ENCODE data around the gene IGF2BP2.
A peak's percentile ranks its signal among the peaks of the same experiment; 100 is the strongest.
"Not testable (repeated sequence)": the region's sequence is repeated elsewhere in the genome, so short reads cannot be mapped to it uniquely, and the experiment has no call there.

The IGF2BP2 gene

GRCh38 chr3:185709251-185709955 is 115.4 kb downstream of the IGF2BP2 start:
- DNase-seq = no peak

GRCh38 chr3:185708392-185708791 is 116.5 kb downstream of the IGF2BP2 start:
- no peak for DNase-seq

- DNase-seq = no peak
These were observed 119.3 kb downstream of the IGF2BP2 start for GRCh38 chr3:185705498-185705897.

GRCh38 chr3:185702262-185703225 is 122.3 kb downstream of the IGF2BP2 start:
- no peak for DNase-seq

- DNase-seq = peak; percentile 52
These were observed 123.1 kb downstream of the IGF2BP2 start for GRCh38 chr3:185701611-185702261.

- no peak for DNase-seq
These were observed 124.9 kb downstream of the IGF2BP2 start for GRCh38 chr3:185699927-185700326.

GRCh38 chr3:185697228-185697627 is 127.6 kb downstream of the IGF2BP2 start:
- DNase-seq = not testable (repeated sequence)

- DNase-seq = no peak
These were observed 128.8 kb downstream of the IGF2BP2 start for GRCh38 chr3:185696039-185696438.

- no peak for DNase-seq
These were observed 130.7 kb downstream of the IGF2BP2 start for GRCh38 chr3:185693985-185694653.

- DNase-seq = no peak
These were observed 133.2 kb downstream of the IGF2BP2 start for GRCh38 chr3:185691622-185692021.

GRCh38 chr3:185687271-185687878 is 137.5 kb downstream of the IGF2BP2 start:
- DNase-seq = no peak

- DNase-seq = no peak
These were observed 139.4 kb downstream of the IGF2BP2 start for GRCh38 chr3:185685231-185686035.

GRCh38 chr3:185680231-185680630 is 144.6 kb downstream of the IGF2BP2 start:
- no peak for DNase-seq

GRCh38 chr3:185678027-185678426 is 146.8 kb downstream of the IGF2BP2 start:
- DNase-seq = no peak

- DNase-seq = peak; percentile 77
These were observed 147.6 kb downstream of the IGF2BP2 start for GRCh38 chr3:185677146-185677829.

GRCh38 chr3:185667574-185667973 is 157.3 kb downstream of the IGF2BP2 start:
- no peak for DNase-seq

GRCh38 chr3:185663929-185664328 is 160.9 kb downstream of the IGF2BP2 start:
- DNase-seq = no peak

- DNase-seq = no peak
These were observed 163.1 kb downstream of the IGF2BP2 start for GRCh38 chr3:185661772-185662171.

GRCh38 chr3:185661296-185661695 is 163.5 kb downstream of the IGF2BP2 start:
- DNase-seq = not testable (repeated sequence)
